ENCODE data around the gene DBF4.
"Not testable (repeated sequence)": the region's sequence is repeated elsewhere in the genome, so short reads cannot be mapped to it uniquely, and the experiment has no call there.

DNA sequence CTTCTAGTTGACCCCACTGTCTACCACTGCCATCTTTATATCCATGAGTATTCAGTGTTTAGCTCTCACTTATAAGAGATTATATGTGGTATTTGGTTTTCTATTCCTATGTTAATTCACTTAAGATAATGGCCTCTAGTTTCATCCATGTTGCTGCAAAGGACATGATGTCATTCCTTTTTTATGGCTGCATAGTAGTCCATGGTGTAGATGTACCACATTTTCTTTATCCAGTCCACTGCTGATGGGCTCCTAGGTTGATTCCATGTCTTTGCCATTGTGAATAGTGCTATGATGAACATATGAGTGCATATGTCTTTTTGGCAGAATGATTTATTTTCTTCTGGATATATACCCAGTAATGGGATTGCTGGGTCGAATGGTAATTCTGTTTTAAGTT lies 47.9 kb upstream of the DBF4 start:
- TF ChIP-seq, protein P1, sequence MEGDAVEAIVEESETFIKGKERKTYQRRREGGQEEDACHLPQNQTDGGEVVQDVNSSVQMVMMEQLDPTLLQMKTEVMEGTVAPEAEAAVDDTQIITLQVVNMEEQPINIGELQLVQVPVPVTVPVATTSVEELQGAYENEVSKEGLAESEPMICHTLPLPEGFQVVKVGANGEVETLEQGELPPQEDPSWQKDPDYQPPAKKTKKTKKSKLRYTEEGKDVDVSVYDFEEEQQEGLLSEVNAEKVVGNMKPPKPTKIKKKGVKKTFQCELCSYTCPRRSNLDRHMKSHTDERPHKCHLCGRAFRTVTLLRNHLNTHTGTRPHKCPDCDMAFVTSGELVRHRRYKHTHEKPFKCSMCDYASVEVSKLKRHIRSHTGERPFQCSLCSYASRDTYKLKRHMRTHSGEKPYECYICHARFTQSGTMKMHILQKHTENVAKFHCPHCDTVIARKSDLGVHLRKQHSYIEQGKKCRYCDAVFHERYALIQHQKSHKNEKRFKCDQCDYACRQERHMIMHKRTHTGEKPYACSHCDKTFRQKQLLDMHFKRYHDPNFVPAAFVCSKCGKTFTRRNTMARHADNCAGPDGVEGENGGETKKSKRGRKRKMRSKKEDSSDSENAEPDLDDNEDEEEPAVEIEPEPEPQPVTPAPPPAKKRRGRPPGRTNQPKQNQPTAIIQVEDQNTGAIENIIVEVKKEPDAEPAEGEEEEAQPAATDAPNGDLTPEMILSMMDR (IDR thresholded peaks at IDR 0.05 in 2 of 3, conservative IDR thresholded peaks at IDR 0.05 in 1 of 3; ENCODE audit: control insufficient read depth in 2 of 3, extremely low read depth in 1 of 3, insufficient read depth in 1 of 3, low read depth in 3 of 3, low read length in 3 of 3), result not testable (repeated sequence)
- not testable (repeated sequence) for TF ChIP-seq NFYB (IDR thresholded peaks at IDR 0.05; ENCODE audit: insufficient read depth, low read depth, low read length); SMC3 (IDR thresholded peaks at IDR 0.05; ENCODE audit: borderline replicate concordance, low read length); ASH2L (IDR thresholded peaks at IDR 0.05; ENCODE audit: borderline replicate concordance, low read depth); SIX5 (IDR thresholded peaks at IDR 0.05; ENCODE audit: low read depth, low read length, severe bottlenecking); POLR2A (IDR thresholded peaks at IDR 0.05; ENCODE audit: low read depth, low read length); NR2C1 (IDR thresholded peaks at IDR 0.05); ZBED1 (IDR thresholded peaks at IDR 0.05; ENCODE audit: borderline replicate concordance)

Measured in GM12878 (cell line).